Stimulated activated CD4-positive, alpha-beta T cell treated with anti-CD3 and anti-CD28 coated beads, Interleukin-1b, Interleukin-23, amount 100 ng/mL, for 1 hour (primary cell): ENCODE results near the gene SLC25A22.

Experiments used
- DNase-seq, 2 donors: peaks; one replicate each; pipeline ENCODE4 v3.0.0-alpha.2; 2020; ENCODE audit warnings: low read depth in 2 of 2

Gene SLC25A22

GRCh38 chr11:747158-748006 lies 50.7 kb downstream of the SLC25A22 start, which contains the start of gene TALDO1:
TALDO1 (plus strand) TSS chr11:747464; CDS start chr11:747482, 18 bp downstream.
- DNase-seq = peak; percentile 50 to 72

- no peak for DNase-seq
Observed at GRCh38 chr11:746289-747157, 51.6 kb downstream of the SLC25A22 start.

DNA sequence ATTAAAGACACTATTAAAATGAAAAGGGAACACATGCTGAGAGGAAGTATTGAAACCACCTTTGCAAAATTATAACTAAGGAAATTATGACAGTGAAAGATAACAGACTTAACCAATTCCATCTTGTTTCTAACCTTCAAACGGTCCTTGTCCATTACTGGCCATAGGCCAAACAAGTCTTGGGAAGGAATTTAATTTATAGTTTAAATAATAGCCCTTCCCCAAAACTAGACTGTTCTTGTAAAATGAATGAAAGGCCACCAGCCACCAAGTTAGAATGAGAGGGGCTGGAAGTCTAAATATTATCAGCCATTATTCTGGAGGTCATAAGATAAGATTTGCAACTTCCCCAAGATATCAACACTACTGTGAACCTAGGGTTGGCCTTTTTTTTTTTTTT lies 52.7 kb downstream of the SLC25A22 start:
- no peak for DNase-seq

DNA sequence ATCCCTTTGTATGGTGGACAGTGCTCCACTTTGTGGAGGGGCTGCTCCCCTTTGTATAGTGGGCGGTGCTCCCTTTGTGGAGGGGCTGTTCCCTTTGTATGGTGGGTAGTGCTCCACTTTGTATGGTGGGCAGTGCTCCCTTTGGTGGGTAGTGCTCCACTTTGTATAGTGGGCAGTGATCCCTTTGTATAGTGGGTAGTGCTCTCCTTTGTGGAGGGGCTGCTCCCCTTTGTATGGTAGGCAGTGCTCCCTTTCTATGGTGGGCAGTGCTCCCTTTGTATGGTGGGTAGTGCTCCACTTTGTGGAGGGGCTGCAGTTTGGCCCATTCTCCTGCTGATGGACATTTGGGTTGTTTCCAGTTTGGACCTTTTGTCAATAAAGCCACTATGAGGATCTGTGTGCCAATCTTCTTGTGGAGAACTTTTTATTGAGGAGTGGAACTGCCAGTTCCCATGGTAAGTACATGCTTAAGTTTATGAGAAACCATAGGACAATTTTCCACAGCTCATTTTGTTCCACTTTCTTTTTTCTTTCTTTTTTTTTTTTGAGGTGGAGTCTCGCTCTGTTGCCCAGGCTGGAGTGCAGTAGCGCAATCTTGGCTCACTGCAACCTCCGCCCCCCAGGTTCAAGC lies 55.4 kb downstream of the SLC25A22 start:
- no peak for DNase-seq

DNA sequence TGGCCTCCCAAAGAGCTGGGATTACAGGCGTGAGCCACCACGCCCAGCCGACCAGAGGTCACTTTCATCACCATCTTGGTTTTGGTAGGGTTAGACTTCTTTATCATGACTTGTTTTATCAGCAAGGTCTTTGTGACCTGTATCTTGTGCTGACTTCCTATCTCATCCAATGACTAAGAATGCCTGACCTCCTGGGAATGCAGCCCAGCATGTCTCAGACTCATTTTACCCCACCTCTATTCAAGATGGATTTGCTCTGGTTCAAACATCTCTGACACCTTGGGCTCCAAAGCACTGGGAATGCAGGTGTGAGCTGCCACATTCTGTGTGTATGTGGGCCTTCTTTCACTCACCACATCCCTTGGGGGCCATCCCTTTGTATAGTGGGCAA lies 55.9 kb downstream of the SLC25A22 start:
- DNase-seq = no peak
